ENCODE measurements around the gene MRTFA.

DNA sequence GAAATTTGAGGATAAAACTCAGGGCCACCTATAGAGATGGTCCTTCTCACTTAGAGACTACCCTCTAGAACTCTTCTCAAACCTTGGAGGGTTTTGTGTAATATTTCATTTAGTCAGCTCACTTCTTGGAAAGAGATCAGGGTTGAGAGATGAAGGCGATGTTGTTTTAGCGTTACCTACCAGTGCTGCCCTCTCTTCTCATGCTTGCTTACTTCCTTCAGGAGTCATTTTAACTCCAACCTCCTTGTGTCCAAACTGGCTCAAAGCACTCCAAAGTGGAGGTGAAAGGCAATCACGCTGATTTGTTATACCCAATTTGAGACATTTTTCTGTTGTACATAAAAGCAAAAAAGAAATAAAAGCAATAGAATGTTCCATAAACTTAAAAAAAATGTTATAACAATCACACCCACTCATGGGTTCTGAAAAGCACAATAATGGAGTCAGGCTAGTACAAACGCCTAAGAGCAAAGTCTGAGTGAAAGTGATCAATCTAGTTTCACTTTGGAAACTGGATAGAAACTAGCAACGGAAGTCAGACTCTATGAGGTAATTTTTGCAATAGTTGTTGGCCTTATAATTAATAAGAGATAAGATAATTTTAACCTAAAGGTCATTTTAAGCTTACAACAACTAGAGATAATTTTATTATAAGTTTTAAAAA is 117.1 kb downstream of the MRTFA start:
- TF ChIP-seq MXI1 (IDR thresholded peaks at IDR 0.05; ENCODE audit: low read depth, low read length) = no peak
- no peak for TF ChIP-seq CTCF (IDR thresholded peaks at IDR 0.05)

All from SK-N-SH (cell line).